ENCODE measurements around the gene CTNND2.
A peak's percentile ranks its signal among the peaks of the same experiment; 100 is the strongest.

CTNND2 gene

GRCh38 chr5:10949856-10950630 is 954.2 kb downstream of the CTNND2 start:
- no peak for DNase-seq

GRCh38 chr5:10946050-10946449 is 958.2 kb downstream of the CTNND2 start:
- no peak for DNase-seq

- DNase-seq = no peak
These were observed 962.3 kb downstream of the CTNND2 start for GRCh38 chr5:10941900-10942299.

- DNase-seq = no peak
These were observed 968.0 kb downstream of the CTNND2 start for GRCh38 chr5:10936081-10936855.

- no peak for DNase-seq
These were observed 968.7 kb downstream of the CTNND2 start for GRCh38 chr5:10935536-10935935.

DNA sequence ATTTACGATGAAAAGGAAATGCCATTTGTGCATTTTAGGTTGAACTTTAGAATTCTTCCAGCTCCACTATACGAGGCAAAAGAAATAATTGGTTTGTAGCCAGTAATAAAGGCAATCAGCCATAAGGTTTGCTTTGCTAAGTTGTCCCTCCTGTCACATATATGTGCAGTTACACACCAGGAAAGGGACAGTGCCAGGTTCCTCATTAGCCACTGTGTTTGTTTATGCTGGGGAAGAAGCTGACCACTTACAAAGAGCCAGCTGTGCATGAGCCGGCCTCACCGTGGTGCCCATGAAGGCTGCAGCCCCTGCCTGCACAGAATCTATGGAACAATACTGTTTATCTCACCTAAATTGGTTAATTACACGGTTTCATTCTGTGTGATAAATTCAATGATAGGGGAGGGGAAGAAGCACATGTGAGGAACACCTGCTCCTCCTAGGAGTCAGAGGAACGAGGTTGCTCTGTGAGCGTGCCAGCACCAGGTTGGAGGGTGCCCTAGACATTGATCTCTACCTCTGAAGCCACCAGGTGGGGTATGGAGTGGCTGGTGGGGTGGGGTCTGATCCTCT is 969.4 kb downstream of the CTNND2 start:
- DNase-seq = peak; percentile 92

DNA sequence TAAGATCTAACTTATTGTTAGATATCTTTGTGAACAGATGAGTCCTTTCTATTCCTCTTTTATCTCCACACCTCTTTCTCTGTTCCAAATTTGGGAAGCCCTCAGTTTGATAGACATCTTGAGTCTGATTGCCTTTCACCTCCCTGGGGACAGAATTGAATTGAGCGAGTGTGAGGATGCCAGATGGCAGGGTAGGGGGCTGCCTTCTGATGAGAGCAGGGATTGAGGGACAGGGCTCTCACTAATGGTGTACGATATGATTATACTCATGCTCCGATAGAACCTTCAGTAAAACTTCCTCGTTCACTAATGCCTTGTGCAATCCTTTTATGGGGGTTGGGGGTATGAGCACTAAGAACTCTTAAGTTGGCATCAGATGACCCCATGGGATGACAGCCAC is 971.1 kb downstream of the CTNND2 start:
- no peak for DNase-seq

GRCh38 chr5:10932426-10932825 is 971.8 kb downstream of the CTNND2 start:
- no peak for DNase-seq

DNA sequence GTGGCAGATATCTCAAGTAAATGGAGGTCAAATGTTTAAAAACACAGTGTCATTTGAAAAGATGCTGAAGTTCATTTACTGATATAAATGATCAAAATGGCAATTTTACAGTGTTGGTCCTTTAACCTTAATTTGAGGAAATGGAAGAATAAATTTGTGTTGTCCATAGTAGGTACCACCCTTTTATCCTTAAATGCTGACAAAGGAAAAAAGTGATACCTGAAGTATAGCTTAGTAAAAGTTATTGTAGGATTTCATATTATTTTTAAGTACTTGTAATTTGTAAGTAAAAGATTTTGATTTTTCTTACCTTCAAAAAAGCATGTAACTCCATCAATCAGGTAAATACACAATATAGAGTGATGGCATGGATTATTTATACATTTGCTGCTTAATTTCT is 976.6 kb downstream of the CTNND2 start:
- no peak for DNase-seq

DNA sequence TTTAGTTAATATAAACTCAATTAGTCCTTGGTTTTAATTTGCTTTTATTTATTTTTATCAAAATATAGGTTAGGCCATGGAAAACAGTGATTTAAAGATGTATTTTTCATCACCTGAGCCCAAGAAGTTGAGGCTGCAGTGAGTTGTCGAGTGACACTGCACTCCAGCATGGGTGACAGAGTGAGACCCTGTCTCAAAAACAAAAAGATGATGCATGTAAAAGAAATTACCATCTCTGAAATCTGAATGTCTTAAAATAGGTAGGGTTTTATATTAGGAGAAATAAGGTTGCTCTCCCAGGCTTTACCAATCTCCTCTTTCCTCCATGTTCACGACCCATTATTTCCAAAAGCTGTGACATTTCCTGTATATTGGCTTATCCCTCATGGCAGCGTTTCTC is 980.9 kb downstream of the CTNND2 start:
- no peak for DNase-seq

Measured in COR-L47 (cell line).